Stimulated activated CD8-positive, alpha-beta memory T cell treated with anti-CD3 and anti-CD28 coated beads, Interleukin-7, amount 100 ng/mL, for 24 hours (primary cell): ENCODE measurements around the gene SNRPD3.
"Not testable (repeated sequence)": the region's sequence is repeated elsewhere in the genome, so short reads cannot be mapped to it uniquely, and the experiment has no call there.

ENCODE experiments used
- DNase-seq: peaks from one replicate; pipeline ENCODE4 v3.0.0-alpha.2; 2020; ENCODE audit warnings: low read depth

Gene SNRPD3

DNA sequence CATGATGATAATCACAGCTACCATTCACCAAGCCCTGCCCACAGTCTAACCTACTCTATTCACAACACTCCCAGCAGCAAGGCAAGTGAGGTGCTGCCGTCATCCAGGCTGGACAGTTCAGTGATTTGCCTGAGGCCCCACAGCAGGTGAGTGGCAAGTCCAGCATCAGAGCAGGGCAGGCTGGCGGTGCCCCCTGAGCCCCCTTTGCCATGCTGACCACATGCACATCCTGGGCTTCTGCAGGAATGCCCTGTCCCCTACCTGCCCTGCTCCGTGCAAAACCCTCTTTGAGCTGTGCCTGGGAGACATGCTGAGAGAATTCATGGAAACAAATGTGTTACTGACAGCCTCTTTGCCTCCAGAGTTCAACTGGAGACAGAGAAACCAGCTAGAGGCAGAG, 54.1 kb downstream of the SNRPD3 start:
- DNase-seq, result not testable (repeated sequence)

DNA sequence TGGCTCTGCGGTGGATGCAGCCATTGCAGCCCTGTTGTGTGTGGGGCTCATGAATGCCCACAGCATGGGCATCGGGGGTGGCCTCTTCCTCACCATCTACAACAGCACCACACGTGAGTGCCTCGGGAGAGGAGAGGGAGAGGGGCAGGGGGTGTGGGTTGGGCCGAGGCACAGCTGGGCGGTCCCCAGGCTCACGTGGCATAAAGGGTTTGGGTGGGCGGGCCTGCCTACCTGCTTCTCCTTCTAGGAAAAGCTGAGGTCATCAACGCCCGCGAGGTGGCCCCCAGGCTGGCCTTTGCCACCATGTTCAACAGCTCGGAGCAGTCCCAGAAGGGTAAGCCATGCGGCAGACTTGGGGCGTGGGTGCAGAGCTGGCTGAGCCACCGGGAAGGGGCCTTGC, 59.0 kb downstream of the SNRPD3 start:
- DNase-seq, result not testable (repeated sequence)

DNA sequence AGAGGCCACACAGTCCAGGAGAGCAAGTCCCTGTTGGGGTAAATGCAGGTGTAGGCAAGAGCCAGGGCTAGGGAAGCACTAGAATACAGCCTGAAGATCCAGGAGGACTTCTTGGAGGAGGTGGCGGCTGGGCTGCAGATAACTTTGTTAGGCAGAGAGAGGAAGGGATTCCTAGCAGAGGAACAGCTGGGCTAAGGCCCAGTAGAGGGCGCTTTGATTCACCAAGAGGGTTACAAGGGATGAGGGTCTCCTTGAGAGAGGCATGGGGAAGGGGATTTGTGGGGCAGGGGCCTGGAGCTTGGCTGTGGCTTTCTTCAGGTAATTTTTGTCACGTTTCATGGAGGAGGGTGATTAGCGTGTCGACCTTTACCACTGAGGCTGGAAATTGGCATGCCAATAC, 65.4 kb downstream of the SNRPD3 start:
- DNase-seq, result not testable (repeated sequence)

DNA sequence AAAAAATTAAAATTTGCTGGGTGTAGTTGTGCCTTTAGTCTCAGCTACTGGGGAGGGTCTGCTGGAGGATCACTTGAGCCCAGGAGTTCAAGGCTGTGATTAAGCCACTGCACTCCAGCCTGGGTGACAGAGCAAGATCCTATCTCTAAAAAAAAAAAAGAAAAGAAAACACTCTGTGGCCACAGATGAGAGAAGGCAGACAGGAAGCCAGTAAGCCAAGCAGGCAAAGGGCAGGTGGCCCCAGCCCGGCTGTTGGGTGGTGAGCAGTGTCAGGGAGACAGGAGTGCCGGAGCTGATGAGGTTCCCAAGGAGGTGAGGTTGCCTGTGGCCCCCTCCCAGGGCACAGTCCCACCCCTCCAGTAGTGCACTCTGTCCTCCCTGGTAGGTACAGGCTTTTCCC, 66.8 kb downstream of the SNRPD3 start:
- not testable (repeated sequence) for DNase-seq
